IMR-90 (cell line): ENCODE results near the gene CRYBG2. TPM values are rescaled to one million over a fixed set of nuclear protein-coding genes. Genes with fewer than 3 reads are reported as not detected.

Source experiments
- ATAC-seq: fragments of 200-7000 bp; cut with Tn5 transposase; 2 replicates; pipeline ENCODE4 v1.9.1; 2020; ENCODE audit warnings: low read depth, mild to moderate bottlenecking, moderate library complexity
- BruUV-seq: library from RNA; stranded (reverse); fragments of 400-500 nt; replicated peaks from 2 replicates; lab custom pipeline; 2021; lab: Mats Ljungman, UMichigan
- CTCF ChIA-PET: fragments of 300-600 bp; formaldehyde crosslinking; extraction: SDS; loops from one replicate; lab custom pipeline; 2021; ENCODE audit warnings: antibody characterized with exemption; lab: Yijun Ruan, JAX
- POLR2A ChIA-PET: fragments of 300-600 bp; sonication (Branson Sonifier 250); formaldehyde crosslinking; loops from one replicate; lab custom pipeline; 2022; ENCODE audit warnings: antibody characterized with exemption; ENCODE audit not compliant: unreplicated experiment; lab: Charles Lee
- DNase-seq: peaks from one replicate; pipeline ENCODE4 v3.0.0; 2013
- H2AFZ ChIP-seq: replicated peaks from 2 replicates; pipeline ENCODE3; 2013; ENCODE audit warnings: low read length, mild to moderate bottlenecking; ENCODE audit not compliant: poor library complexity
- H2AK5ac ChIP-seq: 2 replicates; pipeline ENCODE4 v1.6.1; 2013; ENCODE audit warnings: low read depth, low read length, inconsistent platforms
- H2AK9ac ChIP-seq: replicated peaks from 2 replicates; pipeline ENCODE3; 2013; ENCODE audit warnings: mild to moderate bottlenecking, low read depth, low read length, moderate library complexity; ENCODE audit not compliant: poor library complexity
- H2BK120ac ChIP-seq: 2 replicates; pipeline ENCODE4 v1.6.1; 2013; ENCODE audit warnings: low read depth, low read length, inconsistent platforms
- H2BK15ac ChIP-seq: 3 replicates; pipeline ENCODE4 v1.6.1; 2013; ENCODE audit warnings: low read depth, low read length, inconsistent platforms
- H2BK20ac ChIP-seq: 2 replicates; pipeline ENCODE4 v1.6.1; 2013; ENCODE audit warnings: low read depth, mild to moderate bottlenecking, inconsistent platforms, low read length, moderate library complexity
- H2BK5ac ChIP-seq: 2 replicates; pipeline ENCODE4 v1.6.1; 2013; ENCODE audit warnings: mild to moderate bottlenecking, low read depth, low read length, inconsistent platforms; ENCODE audit not compliant: poor library complexity, severe bottlenecking
- H3K14ac ChIP-seq: replicated peaks from 2 replicates; pipeline ENCODE4 v1.6.1; 2013; ENCODE audit warnings: low read depth, low read length, inconsistent platforms
- H3K18ac ChIP-seq: 2 replicates; pipeline ENCODE4 v1.6.1; 2013; ENCODE audit warnings: low read depth, low read length, control low read depth
- H3K23ac ChIP-seq: 2 replicates; pipeline ENCODE4 v1.6.1; 2013; ENCODE audit warnings: low read depth, low read length, inconsistent platforms
- H3K27ac ChIP-seq: 2 replicates; pipeline ENCODE4 v1.5.1; 2013; ENCODE audit warnings: mild to moderate bottlenecking, control low read depth, low read length; ENCODE audit not compliant: insufficient read depth
- H3K27me3 ChIP-seq: 2 replicates; pipeline ENCODE4 v1.6.1; 2013; ENCODE audit warnings: low read length; ENCODE audit not compliant: control insufficient read depth, insufficient read depth
- H3K36me3 ChIP-seq: 2 replicates; pipeline ENCODE4 v1.6.1; 2013; ENCODE audit warnings: low read length, mixed read lengths; ENCODE audit not compliant: control insufficient read depth, insufficient read depth
- H3K4ac ChIP-seq: 2 replicates; pipeline ENCODE4 v1.6.1; 2013; ENCODE audit warnings: low read depth, low read length, inconsistent platforms
- H3K4me1 ChIP-seq: 2 replicates; pipeline ENCODE4 v1.6.1; 2013; ENCODE audit warnings: low read length, mixed read lengths; ENCODE audit not compliant: control insufficient read depth, insufficient read depth
- H3K4me2 ChIP-seq: 2 replicates; pipeline ENCODE4 v1.6.1; 2013; ENCODE audit warnings: low read depth, mild to moderate bottlenecking, control low read depth, low read length, moderate library complexity
- H3K4me3 ChIP-seq: 2 replicates; pipeline ENCODE4 v1.5.1; 2013; ENCODE audit warnings: low read depth, mild to moderate bottlenecking, control low read depth, low read length, moderate library complexity; ENCODE audit not compliant: insufficient read depth
- H3K56ac ChIP-seq: 2 replicates; pipeline ENCODE4 v1.6.1; 2013; ENCODE audit warnings: low read length, inconsistent platforms; ENCODE audit not compliant: insufficient read depth; ENCODE audit errors: extremely low read depth
- H3K79me1 ChIP-seq, 2 experiments: 2 replicates each; pipeline ENCODE4 v1.6.1; 2013; ENCODE audit warnings: low read length in 2 of 2, inconsistent platforms in 1 of 2, low read depth in 1 of 2
- H3K9ac ChIP-seq: 2 replicates; pipeline ENCODE4 v1.6.1; 2013; ENCODE audit warnings: low read depth, low read length, control low read depth
- H3K9me1 ChIP-seq: 2 replicates; pipeline ENCODE4 v1.6.1; 2013; ENCODE audit warnings: low read length, inconsistent platforms; ENCODE audit not compliant: insufficient read depth
- H3K9me3 ChIP-seq: 2 replicates; pipeline ENCODE4 v1.6.1; 2013; ENCODE audit warnings: low read length; ENCODE audit not compliant: control insufficient read depth, insufficient read depth
- H4K20me1 ChIP-seq: 2 replicates; pipeline ENCODE4 v1.6.1; 2013; ENCODE audit warnings: low read length, inconsistent platforms; ENCODE audit not compliant: insufficient read depth
- H4K5ac ChIP-seq: 2 replicates; pipeline ENCODE4 v1.6.1; 2013; ENCODE audit warnings: mild to moderate bottlenecking, low read depth, low read length, control low read depth
- H4K8ac ChIP-seq, 2 experiments: 2 replicates each; pipeline ENCODE4 v1.6.1; 2013; ENCODE audit warnings: low read depth in 2 of 2, low read length in 2 of 2, control low read depth in 1 of 2, inconsistent platforms in 1 of 2
- H4K91ac ChIP-seq: 2 replicates; pipeline ENCODE4 v1.6.1; 2013; ENCODE audit warnings: low read depth, low read length, inconsistent platforms; ENCODE audit not compliant: insufficient read depth
- BHLHE40 ChIP-seq: fragments of 150-350 bp; IDR thresholded peaks from 2 replicates; pipeline ENCODE4 v1.6.1; 2016; ENCODE audit warnings: mild to moderate bottlenecking, low read depth, low read length
- CHD1 ChIP-seq: IDR thresholded peaks from 2 replicates; pipeline ENCODE4 v1.6.1; 2012; ENCODE audit warnings: low read depth, low read length, improper control_type of control experiment
- CTCF ChIP-seq: conservative IDR thresholded peaks from 2 replicates; pipeline ENCODE4 v1.5.1; 2012; ENCODE audit warnings: mild to moderate bottlenecking, low read depth, low read length, improper control_type of control experiment
- RAD21 ChIP-seq: IDR thresholded peaks from 2 replicates; pipeline ENCODE4 v1.6.1; 2012; ENCODE audit warnings: low read length, improper control_type of control experiment
- RCOR1 ChIP-seq: IDR thresholded peaks from 2 replicates; pipeline ENCODE4 v1.6.1; 2012; ENCODE audit warnings: mild to moderate bottlenecking, low read length, improper control_type of control experiment; ENCODE audit not compliant: insufficient replicate concordance
- RFX5 ChIP-seq: IDR thresholded peaks from 2 replicates; pipeline ENCODE4 v1.8.0; 2012; ENCODE audit warnings: low read depth, mild to moderate bottlenecking, low read length, moderate library complexity
- SMC3 ChIP-seq: fragments of 150-350 bp; IDR thresholded peaks from 2 replicates; pipeline ENCODE4 v1.6.1; 2016; ENCODE audit warnings: low read depth, mild to moderate bottlenecking, antibody characterized with exemption, low read length, moderate library complexity
- USF2 ChIP-seq: fragments of 150-350 bp; IDR thresholded peaks from 2 replicates; pipeline ENCODE4 v1.6.1; 2017; ENCODE audit warnings: mild to moderate bottlenecking, antibody characterized with exemption, low read length, low read depth
- WGBS, 2 experiments: methylation state at CpG; one replicate each; pipeline versions ENCODE4 v1.1.5 to v1.1.7; 2013; ENCODE audit warnings: missing lambda C conversion rate in 2 of 2; ENCODE audit not compliant: insufficient read length in 1 of 2; ENCODE audit errors: extremely low coverage in 2 of 2; 5-methylcytosine and 5-hydroxymethylcytosine counted together
- dilution Hi-C: fragments of 300-500 bp; cut with HindIII; formaldehyde crosslinking; loops from one replicate; pipeline ENCODE4 v1.14.3; 2018; ENCODE audit warnings: low sequenced_read_pairs; ENCODE audit not compliant: unreplicated experiment
- in situ Hi-C: fragments of 300-500 bp; cut with MboI; formaldehyde crosslinking; loops from 3 replicates; pipeline ENCODE4 v1.14.3; 2019; ENCODE audit warnings: low sequenced_read_pairs, inconsistent platforms, mixed read lengths
- intact Hi-C: fragments of 100-400 bp; cut with micrococcal nuclease; formaldehyde crosslinking; loops from 2 replicates; pipeline ENCODE4 v1.10.0; 2022
- polyA plus RNA-seq, 3 experiments: library from polyadenylated mRNA; depleted of rRNA; stranded (reverse); fragments of >200 nt; gene quantifications; 2 replicates each; pipeline ENCODE4 v1.2.3, GENCODE V29; 2012; ENCODE audit warnings: low replicate concordance in 1 of 3
- total RNA-seq: library from RNA; depleted of rRNA; stranded (reverse); fragments of >200 nt; gene quantifications from 2 replicates; pipeline ENCODE4 v1.2.3, GENCODE V29; 2012

Gene CRYBG2
- total and polyA plus RNA-seq, 2 of the 4 experiments (the other 2 are of a cell fraction) = not detected

- Histone ChIP-seq H3K27ac (no peak overlapping the region), H3K9me3 (no peaks in the 10 kb centered on the region), H3K4me1 (peaks cover 6% of the 10 kb centered on the region), H3K4me2 (no peak overlapping the region), H3K36me3 (no peaks in the 10 kb centered on the region), H3K4ac (no peak overlapping the region), H3K14ac (no peak overlapping the region), H2BK5ac (no peak overlapping the region), H2BK120ac (no peak overlapping the region), H3K9me1 (peaks cover 3% of the 10 kb centered on the region; the same call in 1 of the 2 replicates), H2BK15ac (no peak overlapping the region), H2AFZ (no peak overlapping the region), H4K20me1 (no peaks in the 10 kb centered on the region), H4K8ac (no peak overlapping the region), H3K4me3 (no peak overlapping the region), H4K91ac (no peak overlapping the region), H2AK9ac (no peak overlapping the region), H2BK20ac (no peak overlapping the region), H3K23ac (no peak overlapping the region), H3K56ac (no peak overlapping the region), H4K5ac (no peak overlapping the region), H3K9ac (no peak overlapping the region), H2AK5ac (0 out of 2 replicates have a peak overlapping the region, but pooled peaks have one; percentile 24), H3K27me3 (peaks cover 33% of the 10 kb centered on the region), H3K79me1 (no peaks in the 10 kb centered on the region), H3K18ac (no peak overlapping the region)
- intact Hi-C loops = no loop called here
- ATAC-seq = no peak
- dilution Hi-C loops = no loop called here
- no peak for TF ChIP-seq RCOR1
- no peak for TF ChIP-seq CHD1
- TF ChIP-seq USF2 = no peak
- no peak for TF ChIP-seq SMC3
- TF ChIP-seq CTCF = no peak
- TF ChIP-seq RFX5 = no peak
- TF ChIP-seq RAD21 = no peak
- no peak for TF ChIP-seq BHLHE40
- POLR2A ChIA-PET = no interaction called here
- CTCF ChIA-PET = no interaction called here
- DNase-seq = no peak
- in situ Hi-C loops = no loop called here
- WGBS, 2 experiments = 51% methylated on average over 4 of the region's 10 CpGs; no CpG with 5 or more reads in 1 of the 2 experiments
- no TSS peak for BruUV-seq
Observed at GRCh38 chr1:26346274-26347033, 7.5 kb downstream of the CRYBG2 start.
